Astrocyte (in vitro differentiated cells and primary cell): Measurements from ENCODE around the gene CDKAL1. TPM values are rescaled to one million over a fixed set of nuclear protein-coding genes. Genes with fewer than 3 reads are reported as not detected.

Experiments
- DNase-seq: peaks from one replicate; pipeline ENCODE4 v3.0.0-alpha.2; 2010; ENCODE audit warnings: low read depth
- FAIRE-seq: peaks from 2 replicates; lab custom pipeline; 2011; peaks lifted over from hg19 to GRCh38; lab: Jason Lieb, UNC
- H2AFZ ChIP-seq: 2 replicates; pipeline ENCODE4 v1.6.0; 2012; ENCODE audit warnings: low read depth, low read length, inconsistent platforms
- H3K27ac ChIP-seq: 2 replicates; pipeline ENCODE4 v1.5.1; 2011; ENCODE audit warnings: low read depth, low read length, inconsistent platforms
- H3K27me3 ChIP-seq: 2 replicates; pipeline ENCODE4 v1.6.0; 2011; ENCODE audit warnings: low read length, inconsistent platforms; ENCODE audit not compliant: insufficient read depth
- H3K36me3 ChIP-seq: 2 replicates; pipeline ENCODE4 v1.5.1; 2011; ENCODE audit warnings: low read length, inconsistent platforms; ENCODE audit not compliant: insufficient read depth
- H3K4me1 ChIP-seq: 2 replicates; pipeline ENCODE4 v1.5.1; 2011; ENCODE audit warnings: low read length, inconsistent platforms; ENCODE audit not compliant: insufficient read depth
- H3K4me2 ChIP-seq: 2 replicates; pipeline ENCODE4 v1.6.0; 2012; ENCODE audit warnings: low read length, inconsistent platforms
- H3K4me3 ChIP-seq: 2 replicates; pipeline ENCODE4 v1.5.1; 2011; ENCODE audit warnings: low read depth, mild to moderate bottlenecking, low read length, inconsistent platforms; ENCODE audit not compliant: insufficient read depth
- H3K79me2 ChIP-seq: 2 replicates; pipeline ENCODE4 v1.6.0; 2012; ENCODE audit warnings: mild to moderate bottlenecking, low read length, inconsistent platforms; ENCODE audit not compliant: insufficient read depth
- H3K9ac ChIP-seq: 2 replicates; pipeline ENCODE4 v1.6.0; 2012; ENCODE audit warnings: mild to moderate bottlenecking, low read length, inconsistent platforms
- H3K9me3 ChIP-seq: 2 replicates; pipeline ENCODE4 v1.5.1; 2012; ENCODE audit warnings: low read depth, mild to moderate bottlenecking, low read length, inconsistent platforms; ENCODE audit not compliant: insufficient read depth
- H4K20me1 ChIP-seq: 2 replicates; pipeline ENCODE4 v1.6.0; 2012; ENCODE audit warnings: low read length, inconsistent platforms; ENCODE audit not compliant: insufficient read depth
- H3K27ac Mint-ChIP-seq: one replicate; pipeline ENCODE4 v1.8.0; 2021; ENCODE audit warnings: mild to moderate bottlenecking, mixed read lengths; ENCODE audit not compliant: unreplicated experiment
- H3K27me3 Mint-ChIP-seq: one replicate; pipeline ENCODE4 v1.8.0; 2021; ENCODE audit warnings: low read depth, mixed read lengths; ENCODE audit not compliant: unreplicated experiment
- H3K36me3 Mint-ChIP-seq: one replicate; pipeline ENCODE4 v1.8.0; 2021; ENCODE audit warnings: low read depth, mixed read lengths; ENCODE audit not compliant: unreplicated experiment
- H3K4me1 Mint-ChIP-seq: one replicate; pipeline ENCODE4 v1.8.0; 2021; ENCODE audit warnings: low read depth, mixed read lengths; ENCODE audit not compliant: unreplicated experiment
- H3K4me3 Mint-ChIP-seq: one replicate; pipeline ENCODE4 v1.8.0; 2021; ENCODE audit warnings: mild to moderate bottlenecking, moderate library complexity, mixed read lengths; ENCODE audit not compliant: unreplicated experiment
- H3K9me3 Mint-ChIP-seq: one replicate; pipeline ENCODE4 v1.8.0; 2021; ENCODE audit warnings: mild to moderate bottlenecking, mixed read lengths; ENCODE audit not compliant: unreplicated experiment
- CTCF ChIP-seq: IDR thresholded peaks from 2 replicates; pipeline ENCODE4 v1.5.1; 2011; ENCODE audit warnings: low read depth, mild to moderate bottlenecking, inconsistent platforms, low read length, moderate library complexity; ENCODE audit not compliant: insufficient read depth
- EZH2 ChIP-seq: IDR thresholded peaks from 2 replicates; pipeline ENCODE4 v1.6.1; 2012; ENCODE audit warnings: mild to moderate bottlenecking, low read length, inconsistent platforms; ENCODE audit not compliant: insufficient read depth
- total RNA-seq: library from RNA; stranded (reverse); gene quantifications from 2 replicates; pipeline ENCODE4 v1.2.1, GENCODE V29; 2021

The CDKAL1 gene
- total RNA-seq, 1 donor from 2014 or later, result 13.7 TPM

- no peak for DNase-seq
- Histone ChIP-seq H3K27ac (no peak overlapping the region), H3K36me3 (no peaks in the 10 kb centered on the region), H3K4me3 (no peak overlapping the region), H3K9me3 (no peaks in the 10 kb centered on the region), H4K20me1 (no peaks in the 10 kb centered on the region), H3K79me2 (no peaks in the 10 kb centered on the region), H2AFZ (no peak overlapping the region), H3K27me3 (no peaks in the 10 kb centered on the region), H3K4me2 (no peak overlapping the region), H3K4me1 (no peaks in the 10 kb centered on the region), H3K9ac (no peak overlapping the region)
- H3K9me3 Mint-ChIP-seq, result no peaks in the 10 kb centered on the region
- no peak overlapping the region for H3K4me3 Mint-ChIP-seq
- peaks cover 2% of the 10 kb centered on the region for H3K4me1 Mint-ChIP-seq
- H3K27me3 Mint-ChIP-seq, result no peaks in the 10 kb centered on the region
- no peak overlapping the region for H3K27ac Mint-ChIP-seq
- no peak for FAIRE-seq
- no peaks in the 10 kb centered on the region for H3K36me3 Mint-ChIP-seq
- TF ChIP-seq CTCF (no peak), EZH2 (no peak)
Measured at GRCh38 chr6:21151119-21151518, 616.9 kb downstream of the CDKAL1 start.

GRCh38 chr6:21151530-21151929 is 617.3 kb downstream of the CDKAL1 start:
- Histone ChIP-seq H3K79me2 (no peaks in the 10 kb centered on the region), H3K27ac (no peak overlapping the region), H3K4me1 (no peaks in the 10 kb centered on the region), H4K20me1 (no peaks in the 10 kb centered on the region), H3K27me3 (no peaks in the 10 kb centered on the region), H3K9ac (no peak overlapping the region), H3K36me3 (no peaks in the 10 kb centered on the region), H3K4me2 (no peak overlapping the region), H3K9me3 (no peaks in the 10 kb centered on the region), H3K4me3 (no peak overlapping the region), H2AFZ (no peak overlapping the region)
- H3K27me3 Mint-ChIP-seq, result no peaks in the 10 kb centered on the region
- no peaks in the 10 kb centered on the region for H3K36me3 Mint-ChIP-seq
- FAIRE-seq (no peak), DNase-seq (no peak)
- TF ChIP-seq CTCF (no peak), EZH2 (no peak)
- H3K4me3 Mint-ChIP-seq, result no peak overlapping the region
- H3K4me1 Mint-ChIP-seq, result peaks cover 2% of the 10 kb centered on the region
- H3K27ac Mint-ChIP-seq, result no peak overlapping the region
- no peaks in the 10 kb centered on the region for H3K9me3 Mint-ChIP-seq

GRCh38 chr6:21157186-21157929 is 623.1 kb downstream of the CDKAL1 start:
- peaks cover 3% of the 10 kb centered on the region for H3K4me1 Mint-ChIP-seq
- H3K4me3 Mint-ChIP-seq, result no peak overlapping the region
- H3K4me1 ChIP-seq, result no peaks in the 10 kb centered on the region
- H3K27me3 Mint-ChIP-seq, result no peaks in the 10 kb centered on the region
- no peak overlapping the region for H3K27ac ChIP-seq
- no peaks in the 10 kb centered on the region for H4K20me1 ChIP-seq
- H3K9me3 Mint-ChIP-seq, result no peaks in the 10 kb centered on the region
- H3K4me3 ChIP-seq, result no peak overlapping the region
- no peak overlapping the region for H3K27ac Mint-ChIP-seq
- no peaks in the 10 kb centered on the region for H3K79me2 ChIP-seq
- H3K9ac ChIP-seq, result no peak overlapping the region
- H3K36me3 Mint-ChIP-seq, result no peaks in the 10 kb centered on the region
- TF ChIP-seq EZH2, result no peak
- TF ChIP-seq CTCF, result no peak
- H2AFZ ChIP-seq, result no peak overlapping the region
- no peak for FAIRE-seq
- H3K36me3 ChIP-seq, result no peaks in the 10 kb centered on the region
- H3K27me3 ChIP-seq, result no peaks in the 10 kb centered on the region
- H3K9me3 ChIP-seq, result no peaks in the 10 kb centered on the region
- no peak overlapping the region for H3K4me2 ChIP-seq
- no peak for DNase-seq
